Measurements from ENCODE around the gene KRT86.

The KRT86 gene

DNA sequence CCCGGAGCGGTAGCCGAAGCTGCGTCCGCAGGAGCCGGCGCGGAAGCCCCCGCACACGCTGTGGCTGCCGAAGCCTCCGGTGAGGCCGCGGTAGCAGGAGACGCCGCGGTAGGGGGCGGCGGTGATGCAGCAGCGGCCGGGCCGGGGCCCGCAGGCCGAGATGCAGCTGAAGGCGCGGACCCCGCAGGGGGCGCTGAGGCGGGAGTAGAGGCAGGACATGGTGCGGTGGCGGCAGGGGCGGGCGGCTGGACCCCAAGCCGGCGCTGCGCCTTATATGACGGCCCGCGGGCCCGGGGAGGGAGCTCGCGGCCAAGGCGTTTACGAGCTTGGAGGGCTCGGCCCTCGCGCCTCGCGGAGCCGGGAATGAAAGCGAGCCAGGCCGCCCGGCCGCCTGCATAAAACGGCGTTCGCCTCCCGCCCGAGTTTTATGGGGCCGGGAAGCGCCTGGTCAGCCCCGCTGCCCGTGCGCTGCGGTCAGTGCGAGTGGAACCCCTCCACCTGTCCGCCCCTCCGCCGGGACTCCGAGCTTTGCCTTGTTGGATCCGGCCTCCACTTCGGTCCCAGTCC is 16.0 kb upstream of the KRT86 start:
- H3K9ac ChIP-seq (ENCODE audit: insufficient read length, low read depth), result no peak overlapping the region
- DNase-seq (ENCODE audit: low read depth, low spot score), result no peak
- H3K36me3 ChIP-seq (ENCODE audit: insufficient read depth, insufficient read length, low read length), result no peaks in the 10 kb centered on the region
- no peaks in the 10 kb centered on the region for H3K27me3 ChIP-seq (ENCODE audit: insufficient read depth, insufficient read length)
- H3K9me3 ChIP-seq (ENCODE audit: insufficient read depth, low read length), result peaks cover 41% of the 10 kb centered on the region; the same call in 1 of the 2 replicates
- H3K4me1 ChIP-seq (ENCODE audit: insufficient read depth, insufficient read length), result peaks cover 9% of the 10 kb centered on the region
- no peak overlapping the region for H3K4me3 ChIP-seq (ENCODE audit: insufficient read length, low read depth)
- no peak for TF ChIP-seq ZNF274 (IDR thresholded peaks at IDR 0.05; ENCODE audit: low read depth, low read length)
- TF ChIP-seq SUZ12 (IDR thresholded peaks at IDR 0.05; ENCODE audit: extremely low read depth, insufficient read depth, insufficient read length), result no peak
- no peak for TF ChIP-seq YY1 (IDR thresholded peaks at IDR 0.05; ENCODE audit: insufficient read depth, insufficient read length)

DNA sequence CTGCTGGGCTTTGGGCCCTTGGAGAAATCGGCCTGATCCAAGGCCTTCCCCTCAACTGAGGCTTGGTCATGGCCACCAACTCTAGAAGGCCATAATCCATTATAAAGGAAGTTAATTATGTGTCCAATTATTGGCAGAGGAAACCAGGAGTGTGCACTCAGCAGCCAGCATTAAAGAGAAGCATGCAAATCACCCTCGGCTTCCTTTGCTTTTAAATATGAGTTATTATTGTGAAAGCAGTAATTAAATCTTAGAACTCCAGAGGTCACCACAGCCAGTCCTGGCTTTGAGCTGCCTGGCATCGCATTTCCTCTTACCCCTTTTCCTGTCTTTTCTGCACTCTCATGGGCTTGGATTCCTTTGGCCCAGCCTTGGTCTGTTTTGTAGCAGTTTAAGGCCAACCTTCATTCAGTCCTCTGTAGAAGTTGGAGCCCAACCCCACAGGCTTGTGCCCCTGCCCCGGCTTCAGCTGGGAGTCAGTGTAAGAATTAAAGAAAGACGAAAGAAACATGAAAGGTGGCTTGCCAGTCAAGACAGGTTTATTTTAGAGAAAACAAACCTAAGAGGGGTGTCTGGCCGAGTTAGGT is 14.7 kb upstream of the KRT86 start:
- Histone ChIP-seq H3K9me3 (ENCODE audit: insufficient read depth, low read length) (peaks cover 41% of the 10 kb centered on the region; the same call in 1 of the 2 replicates), H3K9ac (ENCODE audit: insufficient read length, low read depth) (no peak overlapping the region), H3K27me3 (ENCODE audit: insufficient read depth, insufficient read length) (no peaks in the 10 kb centered on the region), H3K4me1 (ENCODE audit: insufficient read depth, insufficient read length) (peaks cover 9% of the 10 kb centered on the region), H3K36me3 (ENCODE audit: insufficient read depth, insufficient read length, low read length) (no peaks in the 10 kb centered on the region), H3K4me3 (ENCODE audit: insufficient read length, low read depth) (no peak overlapping the region)
- no peak for DNase-seq (ENCODE audit: low read depth, low spot score)
- no peak for TF ChIP-seq ZNF274 (IDR thresholded peaks at IDR 0.05; ENCODE audit: low read depth, low read length)
- TF ChIP-seq SUZ12 (IDR thresholded peaks at IDR 0.05; ENCODE audit: extremely low read depth, insufficient read depth, insufficient read length), result no peak
- no peak for TF ChIP-seq YY1 (IDR thresholded peaks at IDR 0.05; ENCODE audit: insufficient read depth, insufficient read length)

GRCh38 chr12:52260361-52261207 is 13.9 kb upstream of the KRT86 start:
- DNase-seq (ENCODE audit: low read depth, low spot score), result no peak
- Histone ChIP-seq H3K36me3 (ENCODE audit: insufficient read depth, insufficient read length, low read length) (no peaks in the 10 kb centered on the region), H3K4me3 (ENCODE audit: insufficient read length, low read depth) (no peak overlapping the region), H3K9ac (ENCODE audit: insufficient read length, low read depth) (no peak overlapping the region), H3K4me1 (ENCODE audit: insufficient read depth, insufficient read length) (peaks cover 9% of the 10 kb centered on the region), H3K27me3 (ENCODE audit: insufficient read depth, insufficient read length) (no peaks in the 10 kb centered on the region), H3K9me3 (ENCODE audit: insufficient read depth, low read length) (peaks cover 41% of the 10 kb centered on the region; the same call in 1 of the 2 replicates)
- no peak for TF ChIP-seq SUZ12 (IDR thresholded peaks at IDR 0.05; ENCODE audit: extremely low read depth, insufficient read depth, insufficient read length)
- no peak for TF ChIP-seq YY1 (IDR thresholded peaks at IDR 0.05; ENCODE audit: insufficient read depth, insufficient read length)
- no peak for TF ChIP-seq ZNF274 (IDR thresholded peaks at IDR 0.05; ENCODE audit: low read depth, low read length)

DNA sequence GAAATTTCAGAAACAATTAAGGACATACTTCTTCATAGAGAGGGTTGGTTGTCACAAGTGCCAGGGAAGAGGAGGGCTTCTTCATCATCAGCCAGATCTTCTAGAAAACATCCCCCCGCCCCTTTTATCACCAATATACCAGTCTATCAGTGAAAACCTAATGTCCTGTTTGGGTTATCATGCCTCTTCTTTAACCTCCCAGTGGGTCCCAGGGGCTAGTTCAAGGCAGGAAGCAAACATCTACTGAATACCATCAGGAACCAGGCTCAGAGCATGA is 13.3 kb upstream of the KRT86 start:
- TF ChIP-seq YY1 (IDR thresholded peaks at IDR 0.05; ENCODE audit: insufficient read depth, insufficient read length) (no peak), ZNF274 (IDR thresholded peaks at IDR 0.05; ENCODE audit: low read depth, low read length) (no peak), SUZ12 (IDR thresholded peaks at IDR 0.05; ENCODE audit: extremely low read depth, insufficient read depth, insufficient read length) (no peak)
- H3K36me3 ChIP-seq (ENCODE audit: insufficient read depth, insufficient read length, low read length), result no peaks in the 10 kb centered on the region

GRCh38 chr12:52262286-52262685 is 12.2 kb upstream of the KRT86 start:
- peaks cover 41% of the 10 kb centered on the region; the same call in 1 of the 2 replicates for H3K9me3 ChIP-seq (ENCODE audit: insufficient read depth, low read length)
- H3K27me3 ChIP-seq (ENCODE audit: insufficient read depth, insufficient read length), result no peaks in the 10 kb centered on the region
- TF ChIP-seq ZNF274 (IDR thresholded peaks at IDR 0.05; ENCODE audit: low read depth, low read length), result no peak
- H3K4me3 ChIP-seq (ENCODE audit: insufficient read length, low read depth), result no peak overlapping the region
- DNase-seq (ENCODE audit: low read depth, low spot score), result no peak
- no peaks in the 10 kb centered on the region for H3K36me3 ChIP-seq (ENCODE audit: insufficient read depth, insufficient read length, low read length)
- H3K4me1 ChIP-seq (ENCODE audit: insufficient read depth, insufficient read length), result peaks cover 7% of the 10 kb centered on the region
- no peak overlapping the region for H3K9ac ChIP-seq (ENCODE audit: insufficient read length, low read depth)

More for the DNA sequence above, 13.3 kb upstream of the KRT86 start:
- Histone ChIP-seq H3K9me3 (ENCODE audit: insufficient read depth, low read length) (peaks cover 41% of the 10 kb centered on the region; the same call in 1 of the 2 replicates), H3K9ac (ENCODE audit: insufficient read length, low read depth) (no peak overlapping the region), H3K27me3 (ENCODE audit: insufficient read depth, insufficient read length) (no peaks in the 10 kb centered on the region), H3K4me1 (ENCODE audit: insufficient read depth, insufficient read length) (peaks cover 8% of the 10 kb centered on the region), H3K4me3 (ENCODE audit: insufficient read length, low read depth) (no peak overlapping the region)
- no peak for DNase-seq (ENCODE audit: low read depth, low spot score)

- TF ChIP-seq SUZ12 (IDR thresholded peaks at IDR 0.05; ENCODE audit: extremely low read depth, insufficient read depth, insufficient read length) (no peak), ZNF274 (IDR thresholded peaks at IDR 0.05; ENCODE audit: low read depth, low read length) (no peak), YY1 (IDR thresholded peaks at IDR 0.05; ENCODE audit: insufficient read depth, insufficient read length) (no peak)
- Histone ChIP-seq H3K9me3 (ENCODE audit: insufficient read depth, low read length) (peaks cover 36% of the 10 kb centered on the region; the same call in 1 of the 2 replicates), H3K36me3 (ENCODE audit: insufficient read depth, insufficient read length, low read length) (no peaks in the 10 kb centered on the region), H3K9ac (ENCODE audit: insufficient read length, low read depth) (no peak overlapping the region), H3K27me3 (ENCODE audit: insufficient read depth, insufficient read length) (no peaks in the 10 kb centered on the region), H3K4me1 (ENCODE audit: insufficient read depth, insufficient read length) (peaks cover 7% of the 10 kb centered on the region), H3K4me3 (ENCODE audit: insufficient read length, low read depth) (no peak overlapping the region)
- no peak for DNase-seq (ENCODE audit: low read depth, low spot score)
Measured at GRCh38 chr12:52263761-52264434, 10.5 kb upstream of the KRT86 start.

GRCh38 chr12:52264435-52264825 is 10.0 kb upstream of the KRT86 start:
- no peak overlapping the region for H3K4me3 ChIP-seq (ENCODE audit: insufficient read length, low read depth)
- H3K27me3 ChIP-seq (ENCODE audit: insufficient read depth, insufficient read length), result no peaks in the 10 kb centered on the region
- no peak for TF ChIP-seq SUZ12 (IDR thresholded peaks at IDR 0.05; ENCODE audit: extremely low read depth, insufficient read depth, insufficient read length)
- no peak for TF ChIP-seq YY1 (IDR thresholded peaks at IDR 0.05; ENCODE audit: insufficient read depth, insufficient read length)
- peaks cover 7% of the 10 kb centered on the region for H3K4me1 ChIP-seq (ENCODE audit: insufficient read depth, insufficient read length)
- DNase-seq (ENCODE audit: low read depth, low spot score), result no peak
- peaks cover 32% of the 10 kb centered on the region; the same call in 1 of the 2 replicates for H3K9me3 ChIP-seq (ENCODE audit: insufficient read depth, low read length)
- H3K36me3 ChIP-seq (ENCODE audit: insufficient read depth, insufficient read length, low read length), result no peaks in the 10 kb centered on the region
- no peak overlapping the region for H3K9ac ChIP-seq (ENCODE audit: insufficient read length, low read depth)

All from NT2/D1 (cell line).